HCEC 1CT (cell line): ENCODE results near the gene DBNDD1.
"Not testable (repeated sequence)": the region's sequence is repeated elsewhere in the genome, so short reads cannot be mapped to it uniquely, and the experiment has no call there.

ENCODE experiments used
- DNase-seq: peaks from one replicate; pipeline ENCODE4 v3.0.0-alpha.2; 2017

Gene DBNDD1

DNA sequence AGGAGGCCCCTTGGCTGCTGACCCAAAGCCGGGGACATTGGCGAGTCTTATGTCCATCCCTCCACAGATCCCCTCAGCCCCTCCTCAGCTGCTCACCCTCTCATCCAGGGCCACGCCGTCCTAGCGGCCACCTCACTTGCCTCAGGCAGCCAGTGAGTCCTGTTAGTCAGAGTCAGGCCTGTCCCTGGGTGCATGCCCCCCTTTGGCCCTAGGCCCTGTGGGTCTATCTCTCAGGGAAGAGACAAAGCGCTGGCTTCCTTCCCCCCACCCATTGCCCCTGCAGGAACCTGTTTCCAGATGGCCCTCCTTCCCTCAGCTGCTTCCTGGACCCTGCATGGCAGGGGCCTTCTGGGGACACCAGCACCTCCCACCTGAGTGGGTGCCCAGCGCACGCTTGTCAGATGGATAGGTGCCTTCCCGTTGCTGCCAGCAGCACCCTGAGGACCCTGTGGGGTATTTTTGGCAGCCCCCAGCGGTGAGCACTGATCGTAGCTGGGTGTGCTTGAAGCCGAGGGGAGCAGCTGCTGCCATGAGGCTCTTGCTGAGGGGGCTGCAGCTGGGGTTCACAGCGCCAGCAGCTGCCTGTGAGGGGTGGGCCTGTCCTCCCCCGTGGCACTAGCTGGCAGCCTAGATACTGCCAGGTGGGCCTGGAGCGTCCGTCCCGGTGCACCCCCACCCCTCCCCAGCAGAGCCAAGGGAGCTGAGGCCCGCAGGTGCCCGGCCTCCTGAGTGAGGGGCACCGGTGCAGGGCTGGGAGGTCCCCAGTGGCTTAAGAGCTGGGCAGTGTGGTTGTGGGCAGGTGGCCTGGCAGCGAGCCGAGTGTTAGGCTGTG is 8.4 kb downstream of the DBNDD1 start:
- DNase-seq: no peak

DNA sequence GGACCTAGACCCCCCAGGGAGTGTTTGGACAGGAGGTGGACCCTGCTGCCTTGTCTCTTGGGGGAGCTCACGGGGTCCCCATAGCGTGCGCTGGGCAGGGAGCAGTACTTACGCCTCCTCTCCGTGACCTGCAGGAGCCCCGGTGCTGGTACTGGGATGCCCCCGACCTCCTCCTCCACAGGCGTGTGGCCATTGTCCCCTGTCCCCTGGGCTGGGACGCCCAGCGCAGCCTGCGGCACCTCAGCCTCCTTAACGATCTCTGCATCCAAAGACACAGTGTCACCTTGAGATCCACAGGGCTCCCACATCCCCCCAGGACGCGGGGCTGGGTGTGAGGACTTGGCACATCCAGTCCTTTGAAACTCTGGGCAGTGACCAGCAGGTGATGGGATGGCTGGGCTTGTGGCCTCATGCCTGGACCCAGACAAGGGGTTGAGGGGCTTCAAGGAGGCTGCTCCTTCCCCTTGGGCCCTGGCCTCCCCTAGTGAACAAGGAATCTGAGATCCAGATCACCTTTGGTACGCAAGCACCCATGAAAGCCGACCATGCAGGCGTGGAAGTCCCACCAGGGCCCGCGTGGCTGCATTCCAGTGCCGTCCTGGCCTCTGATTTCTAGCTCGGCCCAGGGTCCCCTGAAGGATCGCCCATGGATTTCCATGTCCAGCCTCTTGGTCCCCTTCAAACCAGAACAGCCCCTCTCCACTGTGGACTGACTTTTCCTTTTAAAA is 9.9 kb downstream of the DBNDD1 start:
- DNase-seq: no peak

DNA sequence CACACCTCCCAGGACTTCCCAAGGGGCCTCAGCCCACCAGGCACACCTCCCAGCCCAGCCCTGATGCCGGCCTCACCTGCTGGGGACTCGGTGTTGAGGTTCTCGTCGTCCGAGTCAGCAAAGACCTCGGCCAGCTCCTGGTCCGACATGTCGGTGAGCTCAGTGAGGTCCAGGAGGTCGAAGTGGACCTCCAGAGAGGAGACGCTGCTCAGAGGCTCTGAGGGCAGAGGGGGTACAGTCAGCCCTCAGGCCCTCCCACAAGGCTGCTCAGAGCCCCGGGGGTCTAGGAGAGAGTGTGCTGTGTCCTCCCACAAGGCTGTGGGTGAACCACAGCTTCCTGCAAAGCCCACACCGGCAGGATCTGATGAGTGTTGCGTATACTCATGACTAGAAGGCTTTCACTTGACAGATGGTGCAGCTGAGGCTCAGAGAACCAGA is 10.5 kb downstream of the DBNDD1 start:
- no peak for DNase-seq

DNA sequence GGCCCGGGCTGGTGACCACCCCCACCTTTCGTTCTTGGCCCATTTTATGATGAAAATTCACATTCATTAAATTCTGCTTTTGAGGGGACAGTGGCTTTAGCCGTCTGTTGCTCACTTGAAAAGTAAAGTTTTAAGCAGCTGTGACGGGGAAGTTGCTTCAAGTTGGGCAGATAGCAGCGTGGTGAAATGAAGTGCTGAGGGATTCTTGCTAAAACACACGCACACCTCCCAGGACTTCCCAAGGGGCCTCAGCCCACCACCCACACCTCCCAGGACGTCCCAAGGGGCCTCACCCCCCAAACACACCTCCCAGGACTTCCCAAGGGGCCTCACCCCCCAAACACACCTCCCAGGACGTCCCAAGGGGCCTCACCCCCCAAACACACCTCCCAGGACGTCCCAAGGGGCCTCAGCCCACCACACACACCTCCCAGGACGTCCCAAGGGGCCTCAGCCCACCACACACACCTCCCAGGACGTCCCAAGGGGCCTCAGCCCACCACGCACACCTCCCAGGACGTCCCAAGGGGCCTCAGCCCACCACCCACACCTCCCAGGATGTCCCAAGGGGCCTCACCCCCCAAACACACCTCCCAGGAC is 11.5 kb downstream of the DBNDD1 start:
- DNase-seq: not testable (repeated sequence)

DNA sequence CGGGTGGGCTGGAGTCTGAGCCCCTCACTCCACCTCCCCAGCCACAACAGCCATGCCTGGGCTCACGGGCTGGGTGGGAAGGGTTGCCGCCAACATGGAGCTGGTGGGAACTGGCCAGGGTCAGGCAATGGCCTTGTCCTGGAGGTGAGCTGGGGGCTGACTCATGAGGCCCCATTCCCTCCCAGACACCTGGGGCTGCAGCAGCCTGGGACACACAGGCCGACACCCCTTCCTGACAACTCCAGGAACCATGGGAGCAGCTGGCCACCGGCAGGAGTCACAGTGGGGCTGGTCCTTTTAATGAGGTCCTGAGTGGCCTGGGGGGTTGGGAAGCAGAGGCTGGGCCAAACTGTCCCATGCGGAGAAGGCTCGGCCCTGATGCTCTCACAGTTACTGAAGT is 12.2 kb downstream of the DBNDD1 start:
- no peak for DNase-seq

DNA sequence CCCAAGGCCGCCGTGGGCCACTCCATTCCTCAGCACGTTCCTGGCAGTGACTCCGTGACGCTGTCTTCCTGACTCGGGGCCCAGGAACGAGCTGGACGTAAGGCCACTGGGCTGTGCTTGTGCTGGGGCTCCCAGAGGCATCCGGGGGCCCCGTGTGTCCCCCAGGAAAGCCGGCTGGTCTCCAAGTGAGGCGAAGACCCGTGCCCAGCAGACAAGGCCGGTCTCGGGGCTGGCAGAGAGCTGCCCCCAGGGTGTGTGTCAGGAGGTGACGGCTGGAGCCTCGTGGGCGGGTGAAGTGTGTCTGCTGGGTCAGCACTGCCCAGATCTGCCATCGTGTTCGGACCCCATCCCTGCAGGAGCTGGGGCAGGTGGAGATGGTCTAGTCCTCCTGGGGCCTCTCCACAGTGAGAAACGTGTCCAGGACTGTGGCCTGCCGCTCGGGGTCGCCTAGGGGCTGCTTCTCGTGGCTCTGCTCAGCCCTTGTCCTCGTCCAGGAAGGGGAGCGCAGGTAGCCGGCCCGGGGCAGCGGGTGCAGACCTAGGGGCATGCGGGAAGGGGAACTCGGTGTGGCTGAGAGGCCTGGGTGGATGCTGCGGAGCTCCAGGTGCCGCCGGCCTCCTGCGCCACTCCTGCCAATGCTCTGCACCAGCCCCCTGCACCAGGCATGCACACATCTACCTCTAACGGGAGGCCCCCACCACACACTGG is 13.1 kb downstream of the DBNDD1 start:
- DNase-seq: no peak

DNA sequence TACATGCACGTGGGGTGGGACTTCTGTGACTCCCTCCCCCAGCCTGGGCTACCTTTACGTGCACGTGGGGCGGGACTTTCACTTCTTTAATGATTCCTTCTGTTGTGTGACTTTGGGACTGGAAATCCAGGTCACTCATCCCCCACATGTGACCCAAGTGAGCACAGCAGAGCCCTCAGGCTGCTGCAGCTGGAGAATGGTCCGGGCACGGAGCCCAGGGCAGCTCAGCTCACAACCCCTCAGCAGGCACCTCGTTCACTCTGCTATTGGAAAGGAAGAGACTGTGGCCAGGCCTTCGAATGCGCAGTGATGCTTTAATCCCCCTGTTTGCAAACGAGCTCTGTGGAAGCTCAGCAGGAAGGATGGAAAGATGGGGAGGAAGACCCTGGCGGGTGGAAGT is 14.7 kb downstream of the DBNDD1 start:
- DNase-seq: no peak

DNA sequence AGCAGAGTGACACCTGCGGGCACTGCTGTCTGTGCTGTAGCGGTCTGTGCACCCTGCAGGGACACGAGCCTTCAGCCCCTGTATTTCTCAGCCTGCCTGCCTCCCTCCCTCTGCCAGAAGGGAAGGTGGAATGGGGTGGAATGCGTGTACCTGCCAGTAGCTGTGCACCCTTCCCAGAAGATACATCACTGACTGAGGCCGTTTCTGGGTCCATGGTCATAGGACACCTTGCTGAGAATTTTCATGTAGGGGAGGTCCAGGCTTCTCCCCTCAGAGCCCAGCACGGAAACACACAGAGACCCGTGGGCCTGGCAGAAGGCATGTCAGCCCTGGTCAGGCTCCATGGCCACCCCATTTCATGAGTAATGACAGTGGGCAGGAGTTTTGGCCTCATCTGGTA is 16.5 kb downstream of the DBNDD1 start:
- no peak for DNase-seq

DNA sequence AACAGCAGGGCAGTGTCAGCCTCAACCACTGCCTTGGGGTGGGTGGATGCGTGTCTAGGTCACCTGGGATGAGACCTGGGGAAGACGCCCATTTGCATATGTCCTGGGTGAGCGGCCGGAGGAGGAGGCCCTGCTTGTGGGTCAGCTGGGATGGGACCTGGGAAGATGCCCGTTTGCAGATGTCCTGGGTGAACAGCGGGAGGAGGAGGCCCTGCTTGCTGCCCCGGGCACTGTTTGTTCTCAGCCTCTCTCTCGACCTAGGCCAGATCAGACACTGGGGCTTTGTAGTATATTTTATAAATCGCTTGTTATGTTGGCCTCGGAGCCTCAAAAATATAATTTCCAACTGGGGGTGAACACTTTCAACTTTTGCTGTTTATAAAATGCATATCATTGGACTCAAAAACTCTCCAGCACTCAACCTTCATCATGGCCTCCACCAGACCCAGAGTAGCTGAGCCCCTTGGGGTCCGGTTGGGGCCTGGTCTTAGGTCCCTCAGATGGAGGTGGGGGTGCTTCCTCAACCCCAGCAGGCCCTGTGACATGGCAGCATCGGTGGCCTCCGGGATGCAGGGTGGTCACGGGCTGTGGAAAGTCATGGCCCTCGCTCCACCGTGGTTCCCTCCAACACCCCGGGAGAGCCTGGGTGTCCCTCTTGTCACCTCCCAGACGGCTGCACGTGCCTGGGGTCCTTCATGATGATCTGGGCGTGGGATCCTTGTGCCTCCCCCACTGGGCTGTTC is 17.3 kb downstream of the DBNDD1 start:
- no peak for DNase-seq

DNA sequence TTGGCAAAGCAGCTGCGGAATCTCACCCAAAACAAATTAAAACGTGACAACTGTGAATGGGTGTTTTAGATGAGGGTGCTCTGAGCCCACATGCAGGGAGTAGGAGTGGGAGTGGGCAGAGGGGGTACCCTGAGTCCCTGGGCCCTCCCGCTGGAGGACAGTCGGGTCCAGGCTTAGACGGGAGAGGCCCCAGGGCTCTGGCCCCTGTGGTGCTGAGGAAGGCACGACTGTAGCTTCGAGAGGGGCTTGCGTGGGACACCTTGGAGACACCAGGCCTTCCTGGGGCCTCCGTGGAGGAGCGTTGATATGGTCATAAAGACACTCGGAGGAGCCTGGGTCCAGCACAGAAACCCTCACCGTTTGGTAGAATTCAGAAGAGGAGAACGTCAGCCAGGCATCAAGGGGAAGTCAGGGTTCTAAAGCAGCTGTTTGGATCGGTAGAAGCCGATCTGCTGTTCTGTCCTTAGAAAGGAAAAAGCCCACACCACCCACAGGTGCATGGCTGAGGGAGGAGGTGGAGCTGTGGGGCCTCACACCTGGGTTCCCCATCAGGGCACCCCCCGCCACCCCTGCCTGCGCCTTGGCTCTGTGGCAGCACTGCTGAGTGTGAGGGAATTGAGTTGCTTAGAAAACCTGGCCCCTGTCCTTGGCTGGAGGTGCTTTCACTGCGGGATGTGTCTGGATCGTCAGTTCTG is 18.4 kb downstream of the DBNDD1 start:
- DNase-seq: no peak

DNA sequence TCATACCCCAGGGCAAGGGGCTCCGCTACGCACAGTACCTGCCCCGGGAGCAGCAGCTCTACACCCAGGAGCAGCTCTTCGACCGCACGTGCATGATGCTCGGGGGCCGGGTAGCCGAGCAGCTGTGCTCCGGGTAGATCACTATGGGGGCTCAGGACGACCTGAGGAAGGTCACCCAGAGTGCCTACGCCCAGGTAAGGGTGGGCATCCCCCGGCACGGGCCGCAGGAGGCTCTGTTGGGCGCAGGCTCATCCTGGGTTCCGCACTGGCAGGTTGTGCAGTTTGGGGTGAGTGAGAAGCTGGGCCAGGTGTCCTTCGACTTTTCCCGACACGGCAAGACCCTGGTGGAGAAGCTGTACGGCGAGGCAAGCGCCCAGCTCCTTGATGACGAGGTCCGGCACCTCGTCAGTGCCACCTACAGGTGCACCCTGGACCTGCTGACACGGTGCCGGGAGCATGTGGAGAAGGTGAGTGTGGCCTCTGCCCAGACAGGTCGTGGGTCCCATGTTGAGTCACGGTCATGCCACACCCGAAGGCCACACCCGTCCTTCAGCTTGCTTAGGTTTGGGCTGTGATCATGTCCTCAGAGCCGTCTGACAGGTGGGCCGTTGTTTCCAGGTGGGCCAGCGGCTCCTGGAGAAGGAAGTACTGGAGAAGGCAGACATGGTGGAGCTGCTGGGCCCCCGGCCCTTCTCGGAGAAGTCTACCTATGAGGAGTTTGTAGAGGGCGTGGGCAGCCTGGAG is 19.3 kb downstream of the DBNDD1 start:
- DNase-seq: no peak

DNA sequence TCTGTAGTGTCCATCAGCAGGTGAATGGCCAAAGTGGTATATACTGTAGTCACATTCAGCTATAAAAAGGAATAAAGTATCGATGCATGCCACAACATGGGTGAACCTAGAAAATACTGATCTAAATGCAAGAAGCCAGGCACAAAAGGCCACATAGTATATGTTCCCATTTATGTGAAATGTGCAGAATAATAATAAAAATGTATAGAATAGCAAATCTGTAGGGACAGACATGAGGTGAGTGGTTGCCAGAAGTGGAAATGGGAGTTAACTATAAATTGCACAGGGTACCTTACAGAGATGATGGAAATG is 23.1 kb downstream of the DBNDD1 start:
- DNase-seq: no peak

DNA sequence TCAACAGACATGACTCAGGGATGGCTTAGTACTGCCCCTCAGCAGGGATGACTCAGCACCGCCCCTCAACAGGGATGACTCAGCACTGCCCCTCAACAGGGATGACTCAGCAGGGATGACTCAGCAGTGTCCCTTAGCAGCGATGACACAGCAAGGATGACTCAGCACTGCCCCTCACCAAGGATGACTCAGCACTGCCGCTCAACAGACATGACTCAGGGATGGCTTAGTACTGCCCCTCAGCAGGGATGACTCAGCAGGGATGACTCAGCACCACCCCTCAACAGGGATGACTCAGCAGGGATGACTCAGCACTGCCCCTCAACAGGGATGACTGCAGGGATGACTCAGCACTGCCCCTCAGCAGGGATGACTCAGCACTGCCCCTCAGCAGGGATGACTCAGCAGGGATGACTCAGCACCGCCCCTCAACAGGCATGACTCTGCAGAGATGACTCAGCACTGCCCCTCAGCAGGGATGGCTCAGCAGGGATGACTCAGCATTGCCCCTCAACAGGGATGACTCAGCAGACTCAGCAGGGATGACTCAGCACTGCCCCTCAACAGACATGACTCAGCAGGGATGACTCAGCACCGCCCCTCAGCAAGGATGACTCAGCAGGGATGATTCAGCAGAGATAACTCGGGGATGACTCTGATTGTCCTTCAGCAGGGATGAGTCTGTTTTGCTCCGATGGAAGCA is 23.6 kb downstream of the DBNDD1 start:
- peak; percentile 44 for DNase-seq

DNA sequence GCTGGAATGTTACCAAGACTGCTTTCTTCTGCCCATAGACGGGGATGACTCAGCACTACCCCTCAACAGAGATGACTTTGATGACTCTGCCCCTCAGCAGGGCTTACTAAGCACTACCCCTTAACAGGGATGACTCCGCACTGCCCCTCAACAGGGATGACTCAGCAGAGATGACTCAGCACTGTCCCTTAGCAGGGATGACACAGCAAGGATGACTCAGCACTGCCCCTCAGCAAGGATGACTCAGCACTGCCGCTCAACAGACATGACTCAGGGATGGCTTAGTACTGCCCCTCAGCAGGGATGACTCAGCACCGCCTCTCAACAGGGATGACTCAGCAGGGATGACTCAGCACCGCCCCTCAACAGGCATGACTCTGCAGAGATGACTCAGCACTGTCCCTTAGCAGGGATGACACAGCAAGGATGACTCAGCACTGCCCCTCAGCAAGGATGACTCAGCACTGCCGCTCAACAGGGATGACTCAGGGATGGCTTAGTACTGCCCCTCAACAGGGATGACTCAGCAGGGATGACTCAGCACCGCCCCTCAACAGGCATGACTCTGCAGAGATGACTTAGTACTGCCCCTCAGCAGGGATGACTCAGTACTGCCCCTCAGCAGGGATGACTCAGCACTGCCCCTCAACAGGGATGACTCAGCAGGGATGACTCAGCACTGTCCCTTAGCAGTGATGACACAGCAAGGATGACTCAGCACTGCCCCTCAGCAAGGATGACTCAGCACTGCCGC is 24.4 kb downstream of the DBNDD1 start:
- peak; percentile 27 for DNase-seq

DNA sequence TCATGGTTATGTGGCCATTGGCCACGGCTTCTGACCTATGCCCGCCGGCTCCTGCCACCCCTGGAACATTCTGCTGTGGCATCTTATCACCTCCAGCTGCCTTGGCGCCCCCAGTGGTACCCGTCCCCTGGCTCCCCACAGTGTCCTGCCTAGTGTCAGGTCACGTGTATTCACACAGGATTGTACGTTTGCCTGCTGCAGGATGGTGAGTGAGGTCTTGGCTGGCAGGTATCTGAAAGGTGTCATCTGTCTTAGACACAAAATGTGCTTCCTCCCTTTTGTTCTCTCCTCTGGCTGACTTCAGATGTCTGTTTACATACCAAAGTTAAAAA is 24.9 kb downstream of the DBNDD1 start:
- no peak for DNase-seq

DNA sequence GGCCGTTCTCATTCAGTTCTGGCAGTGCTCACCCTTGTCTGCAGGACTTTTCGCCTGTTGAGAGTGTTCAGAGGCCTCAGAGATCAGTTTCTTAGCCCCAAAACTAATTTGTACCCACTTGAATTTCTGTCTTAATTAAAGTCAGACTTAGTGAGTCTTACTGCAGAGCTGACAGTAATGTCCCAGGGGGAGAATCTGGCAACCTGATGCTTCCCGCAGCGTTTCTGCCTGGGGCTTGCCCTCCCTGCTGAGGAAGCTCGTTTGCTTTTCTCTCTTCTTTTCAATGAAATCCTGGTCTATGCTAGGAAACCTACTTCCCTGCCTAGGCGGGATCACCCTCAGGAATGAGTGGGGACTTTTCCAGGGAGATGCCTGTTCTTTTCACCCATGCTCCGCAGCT is 25.3 kb downstream of the DBNDD1 start:
- no peak for DNase-seq

DNA sequence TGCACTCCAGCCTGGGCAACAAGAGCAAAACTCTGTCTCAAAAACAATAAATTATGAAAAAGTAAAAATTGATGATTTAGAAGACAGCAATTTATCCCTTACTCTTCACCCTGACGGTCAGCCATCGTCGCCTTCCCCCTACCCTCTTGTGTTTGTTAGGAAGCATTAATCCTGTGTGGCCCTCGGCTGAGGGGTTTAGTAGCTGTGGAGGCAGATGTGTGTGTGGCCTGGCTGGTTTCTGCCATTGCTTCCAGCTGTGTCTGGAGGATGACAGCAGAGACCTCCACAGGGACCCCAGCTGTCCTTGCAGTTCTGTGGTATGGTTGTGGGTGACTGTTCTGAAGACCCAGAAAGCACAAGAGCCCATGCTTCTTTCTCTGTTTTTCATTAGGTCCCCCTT is 25.9 kb downstream of the DBNDD1 start:
- DNase-seq: no peak

DNA sequence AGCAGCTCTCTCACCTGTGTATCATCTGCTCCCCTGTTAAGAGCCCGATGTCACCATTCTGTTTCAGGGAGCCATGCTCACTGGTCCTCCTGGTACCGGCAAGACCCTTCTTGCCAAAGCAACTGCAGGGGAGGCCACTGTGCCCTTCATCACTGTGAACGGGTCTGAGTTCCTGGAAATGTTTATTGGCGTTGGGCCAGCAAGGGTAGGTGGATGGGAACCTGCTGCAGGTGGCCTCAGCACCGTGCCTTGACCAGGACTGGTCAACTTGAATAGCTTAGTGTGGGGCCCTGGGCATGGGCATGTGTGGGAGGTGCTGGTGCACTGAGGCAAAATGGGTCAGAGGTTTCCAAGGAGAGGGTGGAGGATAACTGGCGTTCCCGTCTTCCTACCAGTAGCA is 28.5 kb downstream of the DBNDD1 start:
- no peak for DNase-seq

DNA sequence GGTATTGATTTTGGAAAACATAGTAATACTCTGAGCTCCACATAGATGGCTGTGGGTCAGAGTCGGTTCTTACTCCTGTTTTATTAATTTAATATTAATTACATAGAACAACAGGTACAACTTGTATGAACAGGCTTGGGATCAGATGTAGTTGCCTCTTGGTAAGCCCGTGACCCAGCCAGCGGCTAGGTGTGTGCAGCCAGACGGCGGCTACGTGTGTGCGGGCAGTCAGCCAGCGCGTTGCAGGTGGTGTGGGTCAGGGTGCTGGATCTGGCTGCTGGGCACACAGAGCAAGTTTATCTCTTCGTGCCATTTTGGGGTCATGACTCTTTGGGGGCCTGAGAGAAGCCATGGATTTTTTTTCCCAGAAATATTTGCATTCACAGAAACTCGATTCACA is 30.3 kb downstream of the DBNDD1 start:
- DNase-seq: no peak

DNA sequence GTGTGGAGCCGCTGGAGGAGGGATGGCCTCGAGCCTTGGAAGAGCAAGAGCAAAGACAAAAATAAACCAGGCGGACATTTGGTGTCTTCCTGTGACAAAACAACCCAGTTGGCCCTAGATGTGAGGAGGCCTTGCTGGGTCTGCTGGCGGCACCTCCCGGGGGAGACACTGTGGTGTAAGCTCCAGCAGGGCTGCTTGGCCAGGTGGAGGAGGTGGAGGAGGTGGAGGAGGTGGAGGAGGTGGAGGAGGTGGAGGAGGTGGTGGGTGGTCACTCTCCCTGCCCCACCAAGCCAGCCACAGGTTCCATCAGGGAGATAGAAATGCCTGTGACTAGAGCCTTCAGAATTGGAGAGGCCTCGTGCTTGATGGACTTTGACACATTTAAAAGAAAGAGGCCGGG is 32.1 kb downstream of the DBNDD1 start:
- DNase-seq: no peak
